ENCODE results near the gene RPA4.
"Not testable (repeated sequence)": the region's sequence is repeated elsewhere in the genome, so short reads cannot be mapped to it uniquely, and the experiment has no call there.

Gene RPA4, protein sequence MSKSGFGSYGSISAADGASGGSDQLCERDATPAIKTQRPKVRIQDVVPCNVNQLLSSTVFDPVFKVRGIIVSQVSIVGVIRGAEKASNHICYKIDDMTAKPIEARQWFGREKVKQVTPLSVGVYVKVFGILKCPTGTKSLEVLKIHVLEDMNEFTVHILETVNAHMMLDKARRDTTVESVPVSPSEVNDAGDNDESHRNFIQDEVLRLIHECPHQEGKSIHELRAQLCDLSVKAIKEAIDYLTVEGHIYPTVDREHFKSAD

DNA sequence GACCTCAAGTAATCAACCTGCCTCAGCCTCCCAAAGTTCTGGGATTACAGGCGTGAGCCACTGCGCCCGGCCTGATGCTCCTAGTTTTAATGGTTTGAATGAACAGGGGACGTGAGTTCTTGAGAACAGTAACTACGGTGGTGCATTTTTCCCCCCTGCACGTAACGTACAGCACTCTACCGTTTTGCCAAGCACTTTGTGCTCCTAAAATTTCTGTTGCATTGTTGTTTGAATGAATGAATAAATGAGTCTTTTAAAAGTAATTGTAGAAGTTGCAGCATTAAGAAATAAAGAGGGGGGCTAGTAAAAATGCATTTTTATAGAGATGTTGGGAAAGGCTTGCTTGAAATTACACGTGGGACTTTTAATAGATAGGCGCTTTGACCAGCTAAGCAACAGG is at the start of gene RPA4:
Gene RPA4 (plus strand): TSS at position 301 of the 400 bp plus-strand sequence. CDS start 403 bp downstream, outside the sequence.
- ChIA-PET CTCF (no interaction called here), POLR2A (ENCODE audit: low non-redundant PET) (no interaction called here)
- TF ChIP-seq, protein P1, sequence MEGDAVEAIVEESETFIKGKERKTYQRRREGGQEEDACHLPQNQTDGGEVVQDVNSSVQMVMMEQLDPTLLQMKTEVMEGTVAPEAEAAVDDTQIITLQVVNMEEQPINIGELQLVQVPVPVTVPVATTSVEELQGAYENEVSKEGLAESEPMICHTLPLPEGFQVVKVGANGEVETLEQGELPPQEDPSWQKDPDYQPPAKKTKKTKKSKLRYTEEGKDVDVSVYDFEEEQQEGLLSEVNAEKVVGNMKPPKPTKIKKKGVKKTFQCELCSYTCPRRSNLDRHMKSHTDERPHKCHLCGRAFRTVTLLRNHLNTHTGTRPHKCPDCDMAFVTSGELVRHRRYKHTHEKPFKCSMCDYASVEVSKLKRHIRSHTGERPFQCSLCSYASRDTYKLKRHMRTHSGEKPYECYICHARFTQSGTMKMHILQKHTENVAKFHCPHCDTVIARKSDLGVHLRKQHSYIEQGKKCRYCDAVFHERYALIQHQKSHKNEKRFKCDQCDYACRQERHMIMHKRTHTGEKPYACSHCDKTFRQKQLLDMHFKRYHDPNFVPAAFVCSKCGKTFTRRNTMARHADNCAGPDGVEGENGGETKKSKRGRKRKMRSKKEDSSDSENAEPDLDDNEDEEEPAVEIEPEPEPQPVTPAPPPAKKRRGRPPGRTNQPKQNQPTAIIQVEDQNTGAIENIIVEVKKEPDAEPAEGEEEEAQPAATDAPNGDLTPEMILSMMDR (conservative IDR thresholded peaks at IDR 0.05; ENCODE audit: low read depth) = no peak
- no peak for DNase-seq (ENCODE audit: low spot score)
- H3K27ac ChIP-seq = no peak within 1 kb of the TSS

DNA sequence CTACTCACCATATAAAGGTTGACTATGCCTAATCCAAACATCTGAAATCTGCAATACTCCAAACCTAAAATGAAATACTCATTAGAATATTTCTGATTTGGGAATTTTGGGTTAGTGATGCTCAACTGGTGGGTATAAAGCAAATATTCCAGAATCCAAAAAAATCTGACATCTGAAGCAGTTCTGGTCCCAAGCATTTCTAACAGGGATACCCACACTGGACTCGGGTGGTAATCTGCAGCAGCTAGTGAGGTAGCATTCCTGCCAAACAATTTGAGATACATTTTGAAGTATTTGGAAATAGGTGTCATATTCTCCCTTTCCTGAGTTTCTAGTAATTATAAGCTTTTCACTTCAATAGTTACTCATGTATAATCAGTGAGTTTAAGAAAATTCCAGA is 49.6 kb upstream of the RPA4 start:
- ChIA-PET POLR2A (ENCODE audit: low non-redundant PET) (no interaction called here), CTCF (no interaction called here)
- TF ChIP-seq, protein P1 (conservative IDR thresholded peaks at IDR 0.05; ENCODE audit: low read depth) = no peak
- no peak overlapping the region for H3K27ac ChIP-seq
- DNase-seq (ENCODE audit: low spot score) = no peak

DNA sequence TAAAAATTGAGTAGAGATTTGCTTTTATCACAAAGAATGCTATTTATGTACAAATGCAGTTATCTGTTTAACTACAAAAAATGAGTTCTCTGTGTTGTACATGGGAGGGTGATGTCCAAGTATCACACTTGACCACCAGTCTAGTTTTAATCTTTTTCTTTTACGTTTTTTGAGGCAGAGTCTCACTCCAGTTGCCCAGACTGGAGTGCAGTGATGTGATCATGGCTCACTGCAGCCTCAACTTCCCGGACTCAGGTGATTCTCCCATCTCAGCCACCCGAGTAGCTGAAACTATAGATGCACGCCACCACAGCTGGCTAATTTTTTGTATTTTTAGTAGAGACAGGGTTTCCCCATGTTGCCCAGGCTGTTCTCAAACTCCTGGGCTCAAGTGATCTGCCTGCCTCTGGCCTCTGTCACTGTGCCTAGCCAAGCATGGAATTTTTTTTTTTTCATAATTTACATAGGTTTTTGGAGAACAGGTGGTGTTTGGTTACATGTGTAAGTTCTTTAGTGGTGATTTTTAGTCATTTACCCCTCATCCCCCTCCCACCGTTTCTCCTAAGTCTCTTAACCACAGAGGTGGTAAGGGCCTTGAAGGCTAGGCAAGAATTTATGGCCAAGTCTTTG is 47.9 kb upstream of the RPA4 start:
- POLR2A ChIA-PET (ENCODE audit: low non-redundant PET) = no interaction called here
- TF ChIP-seq, protein P1 (conservative IDR thresholded peaks at IDR 0.05; ENCODE audit: low read depth) = no peak
- DNase-seq (ENCODE audit: low spot score) = no peak
- H3K27ac ChIP-seq = no peak overlapping the region
- CTCF ChIA-PET = no interaction called here

DNA sequence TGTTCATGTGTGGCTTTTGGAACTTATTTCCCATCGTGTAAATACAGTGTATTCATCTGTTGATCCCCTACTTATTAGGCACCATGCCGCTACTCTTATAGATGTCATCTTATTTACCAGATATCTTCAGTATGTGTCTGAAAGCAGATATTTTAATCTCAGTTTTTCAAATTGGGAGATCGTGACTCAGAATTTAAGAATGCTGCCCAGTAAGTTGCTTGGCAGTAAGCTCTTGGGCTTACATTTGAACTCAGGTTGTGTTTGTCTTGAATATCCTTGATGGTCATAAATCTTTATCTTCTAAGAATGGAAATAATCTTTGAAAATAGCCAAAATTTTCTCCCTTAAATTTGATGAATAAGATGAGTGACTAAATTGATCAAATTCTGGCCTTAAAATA is 45.9 kb upstream of the RPA4 start:
- CTCF ChIA-PET = no interaction called here
- DNase-seq (ENCODE audit: low spot score) = peak; percentile 11
- no peak overlapping the region for H3K27ac ChIP-seq
- POLR2A ChIA-PET (ENCODE audit: low non-redundant PET) = no interaction called here
- TF ChIP-seq, protein P1 (conservative IDR thresholded peaks at IDR 0.05; ENCODE audit: low read depth) = no peak

GRCh38 chrX:96838537-96838936 is 45.2 kb upstream of the RPA4 start:
- ChIA-PET CTCF (no interaction called here), POLR2A (ENCODE audit: low non-redundant PET) (no interaction called here)
- TF ChIP-seq, protein P1 (conservative IDR thresholded peaks at IDR 0.05; ENCODE audit: low read depth) = no peak
- H3K27ac ChIP-seq = no peak overlapping the region
- DNase-seq (ENCODE audit: low spot score) = no peak

DNA sequence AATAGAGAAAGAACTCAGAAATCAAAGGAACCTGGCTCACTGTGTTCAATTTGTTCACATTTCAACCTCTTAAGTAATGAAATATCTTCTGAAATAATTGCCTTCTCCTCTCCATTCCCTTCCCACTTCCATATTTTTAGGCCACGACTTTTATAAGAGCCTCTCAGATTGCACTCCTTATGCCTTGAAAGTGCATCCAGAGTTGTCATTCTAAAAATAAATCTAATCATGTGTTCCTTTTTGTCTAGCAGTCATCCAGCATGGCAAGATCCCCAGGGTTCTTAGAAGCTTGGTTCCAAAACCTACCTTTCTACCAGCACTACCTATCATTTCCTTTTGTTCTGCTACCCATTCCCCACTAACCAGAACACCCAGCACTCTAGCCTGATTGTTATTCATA is 42.4 kb upstream of the RPA4 start:
- ChIA-PET CTCF (no interaction called here), POLR2A (ENCODE audit: low non-redundant PET) (no interaction called here)

GRCh38 chrX:96841866-96842265 is 41.8 kb upstream of the RPA4 start:
- H3K27ac ChIP-seq; DNase-seq (ENCODE audit: low spot score); CTCF ChIA-PET; POLR2A ChIA-PET (ENCODE audit: low non-redundant PET): not testable (repeated sequence)

More for the DNA sequence above, 42.4 kb upstream of the RPA4 start:
- TF ChIP-seq, protein P1 (conservative IDR thresholded peaks at IDR 0.05; ENCODE audit: low read depth) = no peak
- DNase-seq (ENCODE audit: low spot score) = no peak
- H3K27ac ChIP-seq = no peak overlapping the region

Data from RWPE1 (cell line).